ENCODE measurements around the gene GMPR2. TPM values are rescaled to one million over a fixed set of nuclear protein-coding genes. Genes with fewer than 3 reads are reported as not detected.
A peak's percentile ranks its signal among the peaks of the same experiment; 100 is the strongest.

The GMPR2 gene
- total and polyA plus RNA-seq, 2 of the 13 experiments (the other 11 are each of a cell fraction or from before 2014, with no cell fraction given) = 210 to 273 TPM

- TF ChIP-seq ARID3A (IDR thresholded peaks at IDR 0.05; ENCODE audit: low read depth, low read length) (no peak), HNF4G (IDR thresholded peaks at IDR 0.05; ENCODE audit: borderline replicate concordance, low read depth, low read length) (peak; percentile 82), HNF4G (CRISPR knock-in tag; IDR thresholded peaks at IDR 0.05; ENCODE audit: borderline replicate concordance, low read depth) (no peak; the same call in 1 of the 2 replicates), RBFOX2 (IDR thresholded peaks at IDR 0.05; ENCODE audit: low read depth, low read length) (no peak), ZNF10 (CRISPR knock-in tag; IDR thresholded peaks at IDR 0.05; ENCODE audit: borderline replicate concordance, low read depth) (no peak), NR2F1 (CRISPR knock-in tag; IDR thresholded peaks at IDR 0.05) (peak in 1 of 2 experiments; percentile 80; a peak in 1 of 4 replicates), ZBTB26 (CRISPR knock-in tag; IDR thresholded peaks at IDR 0.05; ENCODE audit: borderline replicate concordance) (no peak), TBX2 (CRISPR knock-in tag; IDR thresholded peaks at IDR 0.05; ENCODE audit: borderline replicate concordance) (peak; percentile 53; the same call in 1 of the 2 replicates), ZNF17 (CRISPR knock-in tag; IDR thresholded peaks at IDR 0.05) (no peak), ZNF556 (CRISPR knock-in tag; IDR thresholded peaks at IDR 0.05; ENCODE audit: borderline replicate concordance) (no peak), CEBPB (IDR thresholded peaks at IDR 0.05; ENCODE audit: borderline replicate concordance, low read depth, low read length) (no peak), ZNF577 (CRISPR knock-in tag; IDR thresholded peaks at IDR 0.05; ENCODE audit: borderline replicate concordance, low read depth) (no peak), ZFP36 (IDR thresholded peaks at IDR 0.05; ENCODE audit: borderline replicate concordance, low read depth, low read length, partially characterized antibody) (no peak), IRF9 (CRISPR knock-in tag; IDR thresholded peaks at IDR 0.05; ENCODE audit: borderline replicate concordance) (no peak), TIGD3 (CRISPR knock-in tag; IDR thresholded peaks at IDR 0.05; ENCODE audit: borderline replicate concordance) (no peak), ZBTB8A (CRISPR knock-in tag; IDR thresholded peaks at IDR 0.05; ENCODE audit: borderline replicate concordance, low read depth) (no peak), PHF5A (CRISPR knock-in tag; IDR thresholded peaks at IDR 0.05; ENCODE audit: low read depth, unreplicated experiment) (no peak), KLF11 (CRISPR knock-in tag; IDR thresholded peaks at IDR 0.05) (no peak), ELF3 (CRISPR knock-in tag; IDR thresholded peaks at IDR 0.05) (no peak), TAF1 (CRISPR knock-in tag; IDR thresholded peaks at IDR 0.05) (no peak), TEAD2 (CRISPR knock-in tag; IDR thresholded peaks at IDR 0.05) (no peak), ZNF510 (CRISPR knock-in tag; IDR thresholded peaks at IDR 0.05; ENCODE audit: low read depth) (no peak), RFXANK (CRISPR knock-in tag; IDR thresholded peaks at IDR 0.05) (no peak), NFRKB (IDR thresholded peaks at IDR 0.05) (no peak), HCFC1 (IDR thresholded peaks at IDR 0.05; ENCODE audit: low read depth, low read length) (no peak), NR2F2 (IDR thresholded peaks at IDR 0.05; ENCODE audit: borderline replicate concordance, low read depth) (peak; percentile 86)
Measured at GRCh38 chr14:24255931-24256711, 23.4 kb downstream of the GMPR2 start (continued).
